GM12878 (cell line): Measurements from ENCODE around the gene LRRC4. TPM values are rescaled to one million over a fixed set of nuclear protein-coding genes. Genes with fewer than 3 reads are reported as not detected.

ENCODE experiments used
- ATAC-seq: fragments of 200-7000 bp; cut with Tn5 transposase; 3 replicates; pipeline ENCODE4 v1.9.1; 2020; ENCODE audit warnings: mild to moderate bottlenecking, moderate library complexity
- BruUV-seq: library from RNA; stranded (reverse); fragments of 400-500 nt; replicated peaks from 2 replicates; lab custom pipeline; 2021; lab: Mats Ljungman, UMichigan
- CTCF ChIA-PET: fragments of 300-600 bp; sonication (Branson Sonifier 250); formaldehyde crosslinking; extraction: SDS; loops from one replicate; lab custom pipeline; 2021; ENCODE audit warnings: inconsistent platforms; lab: Yijun Ruan, JAX
- POLR2A ChIA-PET: fragments of 350-600 bp; formaldehyde crosslinking; extraction: SDS; loops from one replicate; lab custom pipeline; 2021; ENCODE audit warnings: inconsistent platforms; lab: Charles Lee
- RAD21 ChIA-PET: fragments of 300-600 bp; sonication (Branson Sonifier 250); formaldehyde crosslinking; loops from one replicate; lab custom pipeline; 2023; ENCODE audit warnings: antibody characterized with exemption; ENCODE audit not compliant: unreplicated experiment; lab: Charles Lee
- SMC1A ChIA-PET: fragments of 300-600 bp; sonication (Branson Sonifier 250); formaldehyde crosslinking; loops from one replicate; lab custom pipeline; 2023; ENCODE audit not compliant: unreplicated experiment, uncharacterized antibody; lab: Charles Lee
- DNase-seq: peaks from one replicate; pipeline ENCODE4 v3.0.0-alpha.2; 2011; ENCODE audit warnings: low read depth, low spot score
- FAIRE-seq: peaks from 3 replicates; lab custom pipeline; 2011; peaks lifted over from hg19 to GRCh38; lab: Jason Lieb, UNC
- H2AFZ ChIP-seq: 2 replicates; pipeline ENCODE4 v1.6.0; 2011; ENCODE audit warnings: low read depth, low read length, control low read depth; ENCODE audit not compliant: control insufficient read depth
- H3K27ac ChIP-seq: 2 replicates; pipeline ENCODE4 v1.5.1; 2011; ENCODE audit warnings: control low read depth; ENCODE audit not compliant: control insufficient read depth, insufficient read depth
- H3K27me3 ChIP-seq, 2 experiments: replicated peaks in 1 of 2; 2 replicates each; pipeline versions ENCODE4 v1.6.0 to v1.6.1; 2011; ENCODE audit warnings: low read length in 1 of 2; ENCODE audit not compliant: control insufficient read depth in 2 of 2, insufficient read depth in 2 of 2
- H3K36me3 ChIP-seq, 2 experiments: 2 replicates each; pipeline ENCODE4 v1.5.1; 2011; ENCODE audit warnings: low read length in 1 of 2; ENCODE audit not compliant: control insufficient read depth in 2 of 2, insufficient read depth in 2 of 2
- H3K4me1 ChIP-seq: 2 replicates; pipeline ENCODE4 v1.6.1; 2011; ENCODE audit warnings: mild to moderate bottlenecking, low read length, moderate library complexity, mixed read lengths; ENCODE audit not compliant: control insufficient read depth, insufficient read depth
- H3K4me2 ChIP-seq: 2 replicates; pipeline ENCODE4 v1.6.0; 2011; ENCODE audit warnings: control low read depth; ENCODE audit not compliant: control insufficient read depth, insufficient read depth
- H3K4me3 ChIP-seq: fragments of 200-600 bp; sonication (generic); 2 replicates; pipeline ENCODE4 v1.5.1; 2016
- H3K79me2 ChIP-seq: 2 replicates; pipeline ENCODE4 v1.6.0; 2011; ENCODE audit warnings: low read length; ENCODE audit not compliant: control insufficient read depth, insufficient read depth
- H3K9ac ChIP-seq: 2 replicates; pipeline ENCODE4 v1.8.0; 2011; ENCODE audit warnings: low read length, control low read depth, mixed read lengths; ENCODE audit not compliant: control insufficient read depth, insufficient read depth
- H3K9me3 ChIP-seq: replicated peaks from 3 replicates; pipeline ENCODE4 v1.5.1; 2011; ENCODE audit warnings: mild to moderate bottlenecking, low read length; ENCODE audit not compliant: control insufficient read depth, insufficient read depth
- H4K20me1 ChIP-seq: 2 replicates; pipeline ENCODE4 v1.6.0; 2011; ENCODE audit not compliant: control insufficient read depth, insufficient read depth
- MYC ChIP-seq: IDR thresholded peaks from 2 replicates; pipeline ENCODE4 v1.6.1; 2011; ENCODE audit warnings: mild to moderate bottlenecking, low read length, moderate library complexity, inconsistent platforms; ENCODE audit not compliant: insufficient read depth, insufficient replicate concordance, insufficient read length, severe bottlenecking
- NR2F1 ChIP-seq: fragments of 450-650 bp; conservative IDR thresholded peaks from 2 replicates; pipeline ENCODE4 v1.6.1; 2017; ENCODE audit warnings: mild to moderate bottlenecking
- PBX3 ChIP-seq: IDR thresholded peaks from 2 replicates; pipeline ENCODE4 v1.6.1; 2011; ENCODE audit warnings: mild to moderate bottlenecking, low read depth, low read length, moderate library complexity; ENCODE audit not compliant: insufficient replicate concordance
- PRDM15 ChIP-seq: fragments of 450-650 bp; formaldehyde crosslinking; IDR thresholded peaks from 2 replicates; pipeline ENCODE4 v1.4.0; 2020; ENCODE audit warnings: mild to moderate bottlenecking, moderate library complexity
- WGBS: methylation state at CpG from one replicate; pipeline ENCODE4 v1.1.6; 2016; ENCODE audit warnings: low lambda C conversion rate; ENCODE audit not compliant: insufficient replicate concordance, insufficient coverage; ENCODE audit errors: missing lambda C conversion rate; 5-methylcytosine and 5-hydroxymethylcytosine counted together
- in situ Hi-C: fragments of 300-500 bp; cut with MboI; formaldehyde crosslinking; loops from 9 replicates; pipeline ENCODE4 v1.14.3; 2018; ENCODE audit warnings: mixed read lengths
- intact Hi-C: fragments of 100-400 bp; cut with micrococcal nuclease; formaldehyde crosslinking; loops from one replicate; pipeline ENCODE4 v1.14.2; 2022; ENCODE audit not compliant: unreplicated experiment
- polyA plus RNA-seq, 11 experiments: library from polyadenylated mRNA; depleted of rRNA in 4 of 11; unstranded in 6 of 11; stranded (reverse) in 5 of 11; fragments of >200 nt; fragmentation: Nextera tagmentation in 4 of 11; fragmentation: Illumina TruSeq in 1 of 11; extraction: Ambion mirVana in 4 of 11; extraction: Trizol in 1 of 11; gene quantifications; 1 replicate in 1 of 11; 2 replicates in 10 of 11; pipeline versions ENCODE4 v1.2.1 to v1.2.3, GENCODE V29; 2011 to 2016; ENCODE audit warnings: inconsistent platforms in 2 of 11, missing spikeins in 2 of 11, low read depth in 1 of 11
- total RNA-seq, 4 experiments: library from RNA; depleted of rRNA in 3 of 4; stranded (reverse); fragments of >200 nt in 3 of 4; fragmentation: Illumina TruSeq in 1 of 4; extraction: Trizol in 1 of 4; gene quantifications; 2 replicates each; pipeline versions ENCODE4 v1.2.1 to v1.2.3, GENCODE V29; 2013 to 2021

Gene LRRC4
- total and polyA plus RNA-seq, 10 of the 15 experiments (the other 5 are each of a cell fraction or from before 2014, with no cell fraction given): 0.06 to 0.85 (median 0.12) TPM; not detected in 4

GRCh38 chr7:128069373-128070364, 38.4 kb upstream of the LRRC4 start:
- intact Hi-C loops (loop anchor here (1.0 kb wide), 1 partner anchor 34 kb away; no protein-coding TSS in a partner anchor), in situ Hi-C loops (no loop called here)
- ChIA-PET POLR2A (no interaction called here), RAD21 (no interaction called here), SMC1A (no interaction called here), CTCF (interaction anchor here (0.6 to 1.8 kb wide), 5 partner anchors 12 to 894 kb away, joined by 3 to 6 read pairs (median 3); no protein-coding TSS in a partner anchor)
- Histone ChIP-seq H3K27me3 (no peaks in the 10 kb centered on the region), H3K9me3 (no peaks in the 10 kb centered on the region), H3K4me3 (no peak overlapping the region), H3K79me2 (no peaks in the 10 kb centered on the region), H3K9ac (no peak overlapping the region), H3K4me1 (no peaks in the 10 kb centered on the region), H3K36me3 (peaks cover 14 to 29% of the 10 kb centered on the region in 2 experiments; a peak in 3 of 4 replicates), H2AFZ (no peak overlapping the region), H3K4me2 (no peak overlapping the region), H4K20me1 (no peaks in the 10 kb centered on the region; the same call in 1 of the 2 replicates), H3K27ac (no peak overlapping the region)
- ATAC-seq: no peak
- FAIRE-seq: no peak
- no peak for TF ChIP-seq PBX3
- no peak for TF ChIP-seq NR2F1
- no peak for TF ChIP-seq MYC
- no peak for TF ChIP-seq PRDM15 (CRISPR knock-in tag)
- WGBS: 98% methylated on average over 8 of the region's 8 CpGs
- no TSS peak for BruUV-seq
- DNase-seq: no peak
